K562 (cell line): ENCODE data around the gene BNIP5. TPM values are rescaled to one million over a fixed set of nuclear protein-coding genes. Genes with fewer than 3 reads are reported as not detected.

Source experiments
- CTBP1 ChIP-seq: fragments of 450-650 bp; IDR thresholded peaks from 2 replicates; pipeline ENCODE4 v1.6.1; 2016; ENCODE audit warnings: borderline replicate concordance
- DEAF1 ChIP-seq: fragments of 450-650 bp; formaldehyde crosslinking; IDR thresholded peaks from 2 replicates; pipeline ENCODE4 v1.4.0; 2020; ENCODE audit warnings: mild to moderate bottlenecking, moderate library complexity
- ETV1 ChIP-seq: fragments of 450-650 bp; conservative IDR thresholded peaks from 2 replicates; pipeline ENCODE4 v1.6.1; 2016; ENCODE audit warnings: missing genetic modification characterization, control low read depth, low read depth, missing compliant biosample characterization
- HOMEZ ChIP-seq: fragments of 250-450 bp; sonication (Bioruptor Pico); IDR thresholded peaks from 2 replicates; pipeline ENCODE4 v1.4.0; 2020; ENCODE audit warnings: mild to moderate bottlenecking, moderate library complexity
- ILF3 ChIP-seq: fragments of 450-650 bp; IDR thresholded peaks from 2 replicates; pipeline ENCODE4 v1.6.1; 2018; ENCODE audit warnings: antibody characterized with exemption, mild to moderate bottlenecking, moderate library complexity, borderline replicate concordance
- MYNN ChIP-seq, 2 experiments: sonication (generic); formaldehyde crosslinking in 1 of 2; IDR thresholded peaks; 2 replicates each; pipeline versions ENCODE4 v1.5.0 to v1.6.1; 2016 to 2020; ENCODE audit warnings: antibody characterized with exemption in 1 of 2, missing genetic modification reagents in 1 of 2
- NONO ChIP-seq, 2 experiments: fragments of 200-400 bp in 1 of 2; fragments of 450-650 bp in 1 of 2; formaldehyde crosslinking in 1 of 2; IDR thresholded peaks; 2 replicates each; pipeline ENCODE4 v1.6.1; 2017; ENCODE audit warnings: low read depth in 2 of 2, mild to moderate bottlenecking in 2 of 2, moderate library complexity in 2 of 2, low read length in 1 of 2
- OTX1 ChIP-seq: fragments of 450-650 bp; formaldehyde crosslinking; IDR thresholded peaks from 2 replicates; pipeline ENCODE4 v1.4.0; 2022; ENCODE audit warnings: mild to moderate bottlenecking
- PREB ChIP-seq: sonication (generic); formaldehyde crosslinking; IDR thresholded peaks from 2 replicates; pipeline ENCODE4 v1.8.1; 2023; ENCODE audit warnings: mild to moderate bottlenecking, missing genetic modification reagents
- RAD51 ChIP-seq: fragments of 450-650 bp; IDR thresholded peaks from 2 replicates; pipeline ENCODE4 v1.7.1; 2016; ENCODE audit warnings: low read depth, mild to moderate bottlenecking, borderline replicate concordance
- RBM15 ChIP-seq: fragments of 200-400 bp; formaldehyde crosslinking; IDR thresholded peaks from 2 replicates; pipeline ENCODE4 v1.6.1; 2018; ENCODE audit warnings: mild to moderate bottlenecking, low read length, moderate library complexity; ENCODE audit not compliant: insufficient read depth
- RFX1 ChIP-seq: fragments of 450-650 bp; IDR thresholded peaks from 2 replicates; pipeline ENCODE4 v1.6.1; 2016; ENCODE audit warnings: mild to moderate bottlenecking, moderate library complexity
- SMARCA5 ChIP-seq: fragments of 450-650 bp; IDR thresholded peaks from 2 replicates; pipeline ENCODE4 v1.6.1; 2016
- USF1 ChIP-seq: sonication (generic); formaldehyde crosslinking; IDR thresholded peaks from 2 replicates; pipeline ENCODE4 v1.9.0; 2022; ENCODE audit warnings: mild to moderate bottlenecking, missing genetic modification reagents
- VEZF1 ChIP-seq: fragments of 200-800 bp; sonication (Bioruptor generic); IDR thresholded peaks from 2 replicates; pipeline ENCODE4 v1.6.1; 2017; ENCODE audit warnings: missing genetic modification characterization, missing compliant biosample characterization
- ZNF12 ChIP-seq: sonication (generic); formaldehyde crosslinking; IDR thresholded peaks from 2 replicates; pipeline ENCODE4 v1.4.0; 2020; ENCODE audit warnings: mild to moderate bottlenecking, missing genetic modification reagents
- ZNF395 ChIP-seq: fragments of 200-800 bp; sonication (Bioruptor generic); IDR thresholded peaks from 2 replicates; pipeline ENCODE4 v1.6.1; 2017; ENCODE audit warnings: missing genetic modification characterization, missing compliant biosample characterization
- ZNF445 ChIP-seq: fragments of 250-450 bp; sonication (Bioruptor Pico); IDR thresholded peaks from 2 replicates; pipeline ENCODE4 v1.4.0; 2020; ENCODE audit warnings: low read depth, mild to moderate bottlenecking, moderate library complexity
- ZNF551 ChIP-seq: fragments of 250-450 bp; sonication (Bioruptor Pico); IDR thresholded peaks from 2 replicates; pipeline ENCODE4 v1.5.0; 2021; ENCODE audit warnings: mild to moderate bottlenecking, moderate library complexity
- ZNF76 ChIP-seq: fragments of 250-450 bp; sonication (Bioruptor Pico); IDR thresholded peaks from 2 replicates; pipeline ENCODE4 v1.4.0; 2020; ENCODE audit warnings: mild to moderate bottlenecking, moderate library complexity, borderline replicate concordance
- polyA plus RNA-seq, 8 experiments: library from polyadenylated mRNA; depleted of rRNA in 4 of 8; stranded (reverse) in 5 of 8; unstranded in 3 of 8; fragments of >200 nt; fragmentation: Nextera tagmentation in 2 of 8; fragmentation: Illumina TruSeq in 1 of 8; extraction: Ambion mirVana in 2 of 8; extraction: Trizol in 1 of 8; gene quantifications; 2 replicates each; pipeline versions ENCODE4 v1.2.1 to v1.2.3, GENCODE V29; 2011 to 2014; ENCODE audit warnings: inconsistent platforms in 1 of 8, missing spikeins in 1 of 8
- total RNA-seq, 7 experiments: library from RNA; depleted of rRNA in 6 of 7; stranded (reverse); fragments of >200 nt in 6 of 7; fragmentation: Illumina TruSeq in 2 of 7; extraction: Trizol in 2 of 7; gene quantifications; 2 replicates each; pipeline versions ENCODE4 v1.2.1 to v1.2.3, GENCODE V29; 2011 to 2021; ENCODE audit warnings: low replicate concordance in 1 of 7

BNIP5 gene
- total and polyA plus RNA-seq, 9 of the 15 experiments (the other 6 are each of a cell fraction or from before 2014, with no cell fraction given) = not detected

GRCh38 chr6:36358226-36358915, 21.7 kb upstream of the BNIP5 start (continued):
- TF ChIP-seq DEAF1 (CRISPR knock-in tag) = no peak
- peak; percentile 31; the same call in 1 of the 2 replicates for TF ChIP-seq VEZF1 (CRISPR knock-in tag)
- TF ChIP-seq OTX1 (CRISPR knock-in tag) = no peak
- no peak for TF ChIP-seq HOMEZ (CRISPR knock-in tag)
- no peak for TF ChIP-seq ZNF76
- TF ChIP-seq ETV1 (tag) = no peak
- no peak for TF ChIP-seq ZNF445 (CRISPR knock-in tag)
- TF ChIP-seq MYNN (IDR thresholded peaks at IDR 0.05) = no peak
- TF ChIP-seq MYNN (CRISPR knock-in tag; IDR thresholded peaks at IDR 0.05) = no peak
- TF ChIP-seq SMARCA5 = no peak
- TF ChIP-seq NONO (IDR thresholded peaks at IDR 0.05; ENCODE audit: low read depth in 2 of 2, low read length in 1 of 2) = no peak
- TF ChIP-seq ZNF12 = no peak
- no peak for TF ChIP-seq ILF3
- no peak for TF ChIP-seq ZNF551
- no peak for TF ChIP-seq RBM15
- peak; percentile 80 for TF ChIP-seq RAD51
- TF ChIP-seq PREB (CRISPR knock-in tag) = no peak
- peak; percentile 52 for TF ChIP-seq USF1 (CRISPR knock-in tag)
- no peak for TF ChIP-seq ZNF395 (CRISPR knock-in tag)
- no peak for TF ChIP-seq CTBP1
- no peak for TF ChIP-seq RFX1
